ENCODE results near the gene DSP. TPM values are rescaled to one million over a fixed set of nuclear protein-coding genes. Genes with fewer than 3 reads are reported as not detected.

The DSP gene
- total RNA-seq, 1 experiment from 2014 or later: 76.1 TPM

- TF ChIP-seq OVOL2 (CRISPR knock-in tag; IDR thresholded peaks at IDR 0.05; ENCODE audit: borderline replicate concordance): no peak
- no peak for TF ChIP-seq ATF3 (CRISPR knock-in tag; conservative IDR thresholded peaks at IDR 0.05)
- no peak for TF ChIP-seq ZNF512 (CRISPR knock-in tag; IDR thresholded peaks at IDR 0.05; ENCODE audit: borderline replicate concordance)
- TF ChIP-seq NFATC4 (CRISPR knock-in tag; IDR thresholded peaks at IDR 0.05): no peak
- TF ChIP-seq JUN (CRISPR knock-in tag; IDR thresholded peaks at IDR 0.05): no peak
- TF ChIP-seq MYBL2 (CRISPR knock-in tag; IDR thresholded peaks at IDR 0.05): no peak
- no peak for TF ChIP-seq E2F4 (CRISPR knock-in tag; IDR thresholded peaks at IDR 0.05; ENCODE audit: borderline replicate concordance, low read depth)
- TF ChIP-seq E2F5 (CRISPR knock-in tag; IDR thresholded peaks at IDR 0.05): no peak
- no peak for TF ChIP-seq ETV6 (CRISPR knock-in tag; IDR thresholded peaks at IDR 0.05)
- TF ChIP-seq ATF6 (CRISPR knock-in tag; IDR thresholded peaks at IDR 0.05): no peak
- no peak for TF ChIP-seq MXD4 (CRISPR knock-in tag; IDR thresholded peaks at IDR 0.05; ENCODE audit: borderline replicate concordance)
- TF ChIP-seq AR (CRISPR knock-in tag; IDR thresholded peaks at IDR 0.05): no peak
- no peak for TF ChIP-seq EMX1 (CRISPR knock-in tag; IDR thresholded peaks at IDR 0.05)
- no peak for TF ChIP-seq ZNF281 (CRISPR knock-in tag; IDR thresholded peaks at IDR 0.05)
- no peak for TF ChIP-seq ZBTB43 (CRISPR knock-in tag; IDR thresholded peaks at IDR 0.05)
- TF ChIP-seq ZNF416 (CRISPR knock-in tag; IDR thresholded peaks at IDR 0.05): no peak
- TF ChIP-seq PRDM15 (CRISPR knock-in tag; IDR thresholded peaks at IDR 0.05): no peak
- Mint-ChIP-seq H3K9me3 (no peaks in the 10 kb centered on the region), H3K27me3 (ENCODE audit: low read depth) (no peaks in the 10 kb centered on the region), H3K36me3 (peaks cover 28% of the 10 kb centered on the region), H3K27ac (peak overlapping the region; percentile 5; the same call in 1 of the 2 replicates), H3K4me1 (peaks cover 25% of the 10 kb centered on the region), H3K4me3 (peak overlapping the region; percentile 97)
- DNase-seq (ENCODE audit: low spot score) (no peak), ATAC-seq (no peak)
- POLR2A ChIA-PET: interaction anchor here (0.6 kb wide), 1 partner anchor 217 kb away, joined by 7 read pairs; no protein-coding TSS in a partner anchor
- CTCF ChIA-PET: interaction anchor here (0.5 to 1.2 kb wide), 3 partner anchors 24 to 305 kb away, joined by 3 to 5 read pairs (median 3); no protein-coding TSS in a partner anchor
Measured at GRCh38 chr6:7591770-7592169, 50.3 kb downstream of the DSP start.
